Tibial artery (tissue), 4 donors: Measurements from ENCODE around the gene OTUD6A.

Source experiments
- DNase-seq, 2 donors: peaks; one replicate each; pipeline ENCODE4 v3.0.0-alpha.2; 2019
- H3K27ac ChIP-seq, 2 donors: fragments of 200-600 bp; sonication (generic) in 1 of 2; 1 replicate in 1 of 2; 2 replicates in 1 of 2; pipeline ENCODE4 v1.5.1; 2018 to 2019; ENCODE audit warnings: mild to moderate bottlenecking in 1 of 2
- H3K27me3 ChIP-seq, 2 donors: fragments of 200-600 bp; sonication (generic) in 1 of 2; one replicate each; pipeline versions ENCODE4 v1.5.1 to v1.6.0; 2016 to 2019
- H3K36me3 ChIP-seq, 3 donors: fragments of 200-600 bp; sonication (generic) in 2 of 3; one replicate each; pipeline ENCODE4 v1.5.1; 2016 to 2019; ENCODE audit warnings: mild to moderate bottlenecking in 2 of 3
- H3K4me1 ChIP-seq, 4 donors: fragments of 200-600 bp; sonication (generic) in 2 of 4; 1 replicate in 3 of 4; 2 replicates in 1 of 4; pipeline ENCODE4 v1.5.1; 2016 to 2019
- H3K4me3 ChIP-seq, 2 donors: fragments of 200-600 bp; sonication (generic) in 1 of 2; 1 replicate in 1 of 2; 2 replicates in 1 of 2; pipeline ENCODE4 v1.5.1; 2018 to 2019; ENCODE audit warnings: mild to moderate bottlenecking in 2 of 2
- H3K9me3 ChIP-seq, 3 donors: fragments of 200-600 bp; sonication (generic) in 1 of 3; one replicate each; pipeline ENCODE4 v1.5.1; 2016 to 2019
- CTCF ChIP-seq, 2 experiments: fragments of 200-600 bp in 1 of 2; fragments of 450-650 bp in 1 of 2; IDR thresholded peaks; one replicate each; pipeline ENCODE4 v1.5.1; 2017 to 2019; ENCODE audit warnings: antibody characterized with exemption in 2 of 2, mild to moderate bottlenecking in 1 of 2, moderate library complexity in 1 of 2
- intact Hi-C: fragments of 100-400 bp; cut with DNase I; formaldehyde crosslinking; loops from one replicate; pipeline ENCODE4 v1.15.0; 2023; ENCODE audit warnings: low total_unique reads

OTUD6A gene

GRCh38 chrX:70049925-70050324 lies 12.3 kb upstream of the OTUD6A start, which contains the start of gene AWAT2:
Gene AWAT2, minus strand, starts transcription at chrX:70049938. Its CDS starts 6 bp downstream, at chrX:70049932.
- DNase-seq = no peak
- Histone ChIP-seq H3K27ac (no peak within 1 kb of the TSS), H3K4me1 (no peaks in the 10 kb centered on the region), H3K9me3 (peaks cover 0 to 4% (median 0%) of the 10 kb centered on the region in 3 donors), H3K36me3 (no peaks in the 10 kb centered on the region), H3K27me3 (no peaks in the 10 kb centered on the region), H3K4me3 (no peak within 1 kb of the TSS)
- intact Hi-C loops = no loop called here
- TF ChIP-seq CTCF (IDR thresholded peaks at IDR 0.05) = no peak

GRCh38 chrX:70052895-70053615 lies 9.2 kb upstream of the OTUD6A start:
- no peaks in the 10 kb centered on the region for H3K4me1 ChIP-seq
- H3K36me3 ChIP-seq = no peaks in the 10 kb centered on the region
- no peak overlapping the region for H3K4me3 ChIP-seq
- H3K27ac ChIP-seq = no peak overlapping the region
- TF ChIP-seq CTCF (IDR thresholded peaks at IDR 0.05) = no peak
- H3K9me3 ChIP-seq = no peaks in the 10 kb centered on the region
- no peak for DNase-seq
- no peaks in the 10 kb centered on the region for H3K27me3 ChIP-seq
- intact Hi-C loops = no loop called here

GRCh38 chrX:70054391-70054790 lies 7.9 kb upstream of the OTUD6A start:
- intact Hi-C loops = no loop called here
- no peaks in the 10 kb centered on the region for H3K4me1 ChIP-seq
- no peak for DNase-seq

GRCh38 chrX:70062961-70063550 lies 799 bp downstream of the OTUD6A start:
- no peak overlapping the region for H3K4me3 ChIP-seq
- intact Hi-C loops = no loop called here
- DNase-seq = no peak
- H3K4me1 ChIP-seq = no peaks in the 10 kb centered on the region
- H3K27ac ChIP-seq = no peak overlapping the region
- no peaks in the 10 kb centered on the region for H3K27me3 ChIP-seq
- no peaks in the 10 kb centered on the region for H3K36me3 ChIP-seq
- H3K9me3 ChIP-seq = no peaks in the 10 kb centered on the region
- no peak for TF ChIP-seq CTCF (IDR thresholded peaks at IDR 0.05)

More at GRCh38 chrX:70054391-70054790, 7.9 kb upstream of the OTUD6A start:
- Histone ChIP-seq H3K9me3 (no peaks in the 10 kb centered on the region), H3K27ac (no peak overlapping the region), H3K27me3 (no peaks in the 10 kb centered on the region), H3K36me3 (no peaks in the 10 kb centered on the region), H3K4me3 (no peak overlapping the region)
- no peak for TF ChIP-seq CTCF (IDR thresholded peaks at IDR 0.05)

- no peak overlapping the region for H3K4me3 ChIP-seq
- no peaks in the 10 kb centered on the region for H3K27me3 ChIP-seq
- no peak for TF ChIP-seq CTCF (IDR thresholded peaks at IDR 0.05)
- H3K36me3 ChIP-seq = no peaks in the 10 kb centered on the region
- intact Hi-C loops = no loop called here
- DNase-seq = no peak
- H3K4me1 ChIP-seq = no peaks in the 10 kb centered on the region
- H3K27ac ChIP-seq = no peak overlapping the region
- H3K9me3 ChIP-seq = no peaks in the 10 kb centered on the region
Observed at GRCh38 chrX:70066646-70067045, 4.4 kb downstream of the OTUD6A start.
